Right lung (tissue), 5 donors: ENCODE measurements around the gene USP21. TPM values are rescaled to one million over a fixed set of nuclear protein-coding genes. Genes with fewer than 3 reads are reported as not detected.

Experiments
- DNase-seq, 2 donors: peaks; one replicate each; pipeline ENCODE4 v3.0.0-alpha.2; 2013
- polyA plus RNA-seq, 5 donors: library from polyadenylated mRNA; unstranded; fragments of 120-200 nt; gene quantifications; one replicate each; pipeline versions ENCODE4 v1.2.1 to v1.2.3, GENCODE V29; 2013; ENCODE audit warnings: inconsistent platforms in 1 of 5, low replicate concordance in 1 of 5; ENCODE audit not compliant: insufficient read length in 5 of 5, insufficient read depth in 1 of 5

USP21 gene
- polyA plus RNA-seq, 5 donors = 42.7 to 56.3 (median 49.4) TPM

- peak; percentile 96 to 97 for DNase-seq
Measured at GRCh38 chr1:161165742-161166668, 6.7 kb downstream of the USP21 start, which contains the start of gene PPOX. TSS of gene PPOX (plus strand) at chr1:161166426. CDS start at chr1:161166848, 422 bp downstream.

GRCh38 chr1:161166669-161167548, 7.6 kb downstream of the USP21 start:
- DNase-seq = no peak

GRCh38 chr1:161168906-161169305, 9.6 kb downstream of the USP21 start:
- DNase-seq = no peak

GRCh38 chr1:161171191-161171590, 11.9 kb downstream of the USP21 start:
- no peak for DNase-seq

GRCh38 chr1:161171696-161172095, 12.4 kb downstream of the USP21 start:
- no peak for DNase-seq

- DNase-seq = no peak
Measured at GRCh38 chr1:161172349-161172748, 13.0 kb downstream of the USP21 start.

- DNase-seq = no peak
Measured at GRCh38 chr1:161172776-161173376, 13.6 kb downstream of the USP21 start.

- no peak for DNase-seq
Measured at GRCh38 chr1:161173711-161174110, 14.4 kb downstream of the USP21 start.

GRCh38 chr1:161174911-161175310, 15.6 kb downstream of the USP21 start:
- no peak for DNase-seq

GRCh38 chr1:161175771-161176453, 16.6 kb downstream of the USP21 start:
- no peak for DNase-seq

GRCh38 chr1:161176468-161177111, 17.3 kb downstream of the USP21 start:
- DNase-seq = no peak

- DNase-seq = peak; percentile 84 to 87
Measured at GRCh38 chr1:161177112-161177935, 18.0 kb downstream of the USP21 start, which contains the start of gene B4GALT3. TSS of gene B4GALT3 (minus strand) at chr1:161177507. CDS start at chr1:161176060, 1,447 bp downstream.

GRCh38 chr1:161177936-161178244, 18.6 kb downstream of the USP21 start:
- DNase-seq = no peak

- no peak for DNase-seq
Measured at GRCh38 chr1:161179698-161180097, 20.4 kb downstream of the USP21 start.

- no peak for DNase-seq
Measured at GRCh38 chr1:161180639-161181038, 21.3 kb downstream of the USP21 start.

- no peak for DNase-seq
Measured at GRCh38 chr1:161182214-161182613, 22.9 kb downstream of the USP21 start.

GRCh38 chr1:161185282-161185682, 26.0 kb downstream of the USP21 start:
- peak; percentile 78 to 79 for DNase-seq

GRCh38 chr1:161185732-161186311, 26.5 kb downstream of the USP21 start:
- DNase-seq = no peak

GRCh38 chr1:161187311-161187710, 28.0 kb downstream of the USP21 start:
- DNase-seq = no peak

GRCh38 chr1:161188381-161188780, 29.1 kb downstream of the USP21 start:
- DNase-seq = no peak
